ENCODE data around the gene HNRNPH1.

HNRNPH1 gene

GRCh38 chr5:179613460-179614071 is 9.9 kb downstream of the HNRNPH1 start:
- POLR2A ChIA-PET: interaction anchor here (1.3 to 4.3 kb wide), 2 partner anchors 9 to 11 kb away, joined by 3 to 37 read pairs; partner anchors contain the start of gene HNRNPH1
- DNase-seq (ENCODE audit: low read depth, low spot score): no peak
- CTCF ChIA-PET: interaction anchor here (0.6 to 6.1 kb wide), 3 partner anchors 8 to 446 kb away, joined by 3 to 54 read pairs (median 3); partner anchors contain the start of gene HNRNPH1
- H3K4me3 ChIP-seq (ENCODE audit: low read depth, low read length): no peak overlapping the region
- TF ChIP-seq CTCF (IDR thresholded peaks at IDR 0.05; ENCODE audit: insufficient read depth, low read length, missing control alignments): no peak

GRCh38 chr5:179612577-179613459 is 10.7 kb downstream of the HNRNPH1 start:
- POLR2A ChIA-PET: interaction anchor here (1.3 to 4.3 kb wide), 3 partner anchors 10 to 12 kb away, joined by 3 to 37 read pairs (median 4); partner anchors contain the start of gene HNRNPH1
- DNase-seq (ENCODE audit: low read depth, low spot score): no peak
- no peak overlapping the region for H3K4me3 ChIP-seq (ENCODE audit: low read depth, low read length)
- no peak for TF ChIP-seq CTCF (IDR thresholded peaks at IDR 0.05; ENCODE audit: insufficient read depth, low read length, missing control alignments)
- CTCF ChIA-PET: interaction anchor here (1.0 to 6.1 kb wide), 2 partner anchors 9 to 445 kb away, joined by 3 to 54 read pairs; partner anchors contain the start of gene HNRNPH1

- ChIA-PET CTCF (interaction anchor here (6.1 kb wide), 1 partner anchor 11 kb away, joined by 54 read pairs; the partner anchor contains the start of gene HNRNPH1), POLR2A (interaction anchor here (4.3 kb wide), 1 partner anchor 12 kb away, joined by 37 read pairs; the partner anchor contains the start of gene HNRNPH1)
- no peak for TF ChIP-seq CTCF (IDR thresholded peaks at IDR 0.05; ENCODE audit: insufficient read depth, low read length, missing control alignments)
These were observed 12.6 kb downstream of the HNRNPH1 start for GRCh38 chr5:179610903-179611265.

GRCh38 chr5:179610109-179610902 is 13.2 kb downstream of the HNRNPH1 start:
- ChIA-PET CTCF (interaction anchor here (6.1 kb wide), 1 partner anchor 12 kb away, joined by 54 read pairs; the partner anchor contains the start of gene HNRNPH1), POLR2A (interaction anchor here (4.3 kb wide), 1 partner anchor 13 kb away, joined by 37 read pairs; the partner anchor contains the start of gene HNRNPH1)
- no peak for DNase-seq (ENCODE audit: low read depth, low spot score)
- no peak for TF ChIP-seq CTCF (IDR thresholded peaks at IDR 0.05; ENCODE audit: insufficient read depth, low read length, missing control alignments)
- H3K4me3 ChIP-seq (ENCODE audit: low read depth, low read length): no peak overlapping the region

More at GRCh38 chr5:179610903-179611265, 12.6 kb downstream of the HNRNPH1 start:
- no peak for DNase-seq (ENCODE audit: low read depth, low spot score)
- H3K4me3 ChIP-seq (ENCODE audit: low read depth, low read length): no peak overlapping the region

GRCh38 chr5:179609834-179610108 is 13.7 kb downstream of the HNRNPH1 start:
- H3K4me3 ChIP-seq (ENCODE audit: low read depth, low read length): no peak overlapping the region
- TF ChIP-seq CTCF (IDR thresholded peaks at IDR 0.05; ENCODE audit: insufficient read depth, low read length, missing control alignments): no peak
- no peak for DNase-seq (ENCODE audit: low read depth, low spot score)
- POLR2A ChIA-PET: interaction anchor here (3.7 kb wide), 1 partner anchor 14 kb away, joined by 25 read pairs; the partner anchor contains the start of gene HNRNPH1
- CTCF ChIA-PET: no interaction called here
